ENCODE measurements around the gene CARD6. TPM values are rescaled to one million over a fixed set of nuclear protein-coding genes. Genes with fewer than 3 reads are reported as not detected.

Gene CARD6
- total and polyA plus RNA-seq, 9 of the 15 experiments (the other 6 are each of a cell fraction or from before 2014, with no cell fraction given): 3.5 to 8.3 (median 5.9) TPM

- TF ChIP-seq PATZ1 (CRISPR knock-in tag; IDR thresholded peaks at IDR 0.05; ENCODE audit: borderline replicate concordance) (peak; percentile 69; the same call in 1 of the 2 replicates), NFIX (CRISPR knock-in tag; IDR thresholded peaks at IDR 0.05; ENCODE audit: low read depth) (no peak), ZNF561 (CRISPR knock-in tag; conservative IDR thresholded peaks at IDR 0.05) (0 out of 2 replicates have a peak, but pooled peaks have one; percentile 31), CTBP1 (IDR thresholded peaks at IDR 0.05; ENCODE audit: borderline replicate concordance) (peak; percentile 98), JUNB (CRISPR knock-in tag; conservative IDR thresholded peaks at IDR 0.05) (no peak), STAG1 (CRISPR knock-in tag; IDR thresholded peaks at IDR 0.05; ENCODE audit: borderline replicate concordance) (no peak), ZNF518B (CRISPR knock-in tag; IDR thresholded peaks at IDR 0.05) (no peak), ZNF445 (CRISPR knock-in tag; IDR thresholded peaks at IDR 0.05; ENCODE audit: low read depth) (no peak), POLR2H (tag; IDR thresholded peaks at IDR 0.05; ENCODE audit: low read depth) (peak; percentile 96), MTA3 (IDR thresholded peaks at IDR 0.05; ENCODE audit: borderline replicate concordance) (peak; percentile 96), EGR1 (conservative IDR thresholded peaks at IDR 0.05) (peak; percentile 85), NCOA1 (IDR thresholded peaks at IDR 0.05; ENCODE audit: low read depth) (peak; percentile 99), RBM17 (IDR thresholded peaks at IDR 0.05; ENCODE audit: borderline replicate concordance, low read depth, low read length) (no peak), ZNF408 (CRISPR knock-in tag; IDR thresholded peaks at IDR 0.05; ENCODE audit: low read depth) (no peak)
- TF ChIP-seq, protein P1, sequence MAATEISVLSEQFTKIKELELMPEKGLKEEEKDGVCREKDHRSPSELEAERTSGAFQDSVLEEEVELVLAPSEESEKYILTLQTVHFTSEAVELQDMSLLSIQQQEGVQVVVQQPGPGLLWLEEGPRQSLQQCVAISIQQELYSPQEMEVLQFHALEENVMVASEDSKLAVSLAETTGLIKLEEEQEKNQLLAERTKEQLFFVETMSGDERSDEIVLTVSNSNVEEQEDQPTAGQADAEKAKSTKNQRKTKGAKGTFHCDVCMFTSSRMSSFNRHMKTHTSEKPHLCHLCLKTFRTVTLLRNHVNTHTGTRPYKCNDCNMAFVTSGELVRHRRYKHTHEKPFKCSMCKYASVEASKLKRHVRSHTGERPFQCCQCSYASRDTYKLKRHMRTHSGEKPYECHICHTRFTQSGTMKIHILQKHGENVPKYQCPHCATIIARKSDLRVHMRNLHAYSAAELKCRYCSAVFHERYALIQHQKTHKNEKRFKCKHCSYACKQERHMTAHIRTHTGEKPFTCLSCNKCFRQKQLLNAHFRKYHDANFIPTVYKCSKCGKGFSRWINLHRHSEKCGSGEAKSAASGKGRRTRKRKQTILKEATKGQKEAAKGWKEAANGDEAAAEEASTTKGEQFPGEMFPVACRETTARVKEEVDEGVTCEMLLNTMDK (IDR thresholded peaks at IDR 0.05; ENCODE audit: borderline replicate concordance, insufficient read depth, low read depth, low read length, poor library complexity, severe bottlenecking): peak; percentile 5
- TF ChIP-seq, protein P2, sequence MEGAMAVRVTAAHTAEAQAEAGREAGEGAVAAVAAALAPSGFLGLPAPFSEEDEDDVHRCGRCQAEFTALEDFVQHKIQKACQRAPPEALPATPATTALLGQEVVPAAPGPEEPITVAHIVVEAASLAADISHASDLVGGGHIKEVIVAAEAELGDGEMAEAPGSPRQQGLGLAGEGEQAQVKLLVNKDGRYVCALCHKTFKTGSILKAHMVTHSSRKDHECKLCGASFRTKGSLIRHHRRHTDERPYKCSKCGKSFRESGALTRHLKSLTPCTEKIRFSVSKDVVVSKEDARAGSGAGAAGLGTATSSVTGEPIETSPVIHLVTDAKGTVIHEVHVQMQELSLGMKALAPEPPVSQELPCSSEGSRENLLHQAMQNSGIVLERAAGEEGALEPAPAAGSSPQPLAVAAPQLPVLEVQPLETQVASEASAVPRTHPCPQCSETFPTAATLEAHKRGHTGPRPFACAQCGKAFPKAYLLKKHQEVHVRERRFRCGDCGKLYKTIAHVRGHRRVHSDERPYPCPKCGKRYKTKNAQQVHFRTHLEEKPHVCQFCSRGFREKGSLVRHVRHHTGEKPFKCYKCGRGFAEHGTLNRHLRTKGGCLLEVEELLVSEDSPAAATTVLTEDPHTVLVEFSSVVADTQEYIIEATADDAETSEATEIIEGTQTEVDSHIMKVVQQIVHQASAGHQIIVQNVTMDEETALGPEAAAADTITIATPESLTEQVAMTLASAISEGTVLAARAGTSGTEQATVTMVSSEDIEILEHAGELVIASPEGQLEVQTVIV (CRISPR knock-in tag; IDR thresholded peaks at IDR 0.05; ENCODE audit: borderline replicate concordance): peak; percentile 55; the same call in 1 of the 2 replicates
Measured at GRCh38 chr5:40834849-40835787, 6.0 kb upstream of the CARD6 start, which contains the start of gene RPL37 (continued).
